ENCODE results near the gene RAB22A. TPM values are rescaled to one million over a fixed set of nuclear protein-coding genes. Genes with fewer than 3 reads are reported as not detected.

The RAB22A gene
- total RNA-seq, 2 donors from 2014 or later, result 8.4 to 11.6 TPM

DNA sequence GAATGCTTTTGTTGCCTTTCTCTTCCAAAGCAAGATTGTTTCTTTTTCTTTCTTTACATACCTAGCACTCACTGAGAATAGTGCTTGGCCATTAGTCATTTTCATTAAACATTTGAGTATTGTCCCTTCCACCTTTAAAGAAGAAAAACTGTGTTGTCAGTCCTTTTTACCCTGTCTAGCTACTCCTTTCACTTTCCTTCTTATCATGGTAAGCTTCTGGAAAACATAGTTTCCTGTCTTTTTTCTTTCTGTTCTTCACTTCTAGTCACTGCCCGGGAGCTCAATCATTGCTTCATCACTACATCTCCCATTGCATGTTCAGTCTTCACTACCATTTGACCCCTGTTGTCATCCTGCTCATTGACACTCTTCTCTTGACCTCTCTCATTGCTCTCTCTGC, 91.6 kb downstream of the RAB22A start:
- TF ChIP-seq, protein P1, sequence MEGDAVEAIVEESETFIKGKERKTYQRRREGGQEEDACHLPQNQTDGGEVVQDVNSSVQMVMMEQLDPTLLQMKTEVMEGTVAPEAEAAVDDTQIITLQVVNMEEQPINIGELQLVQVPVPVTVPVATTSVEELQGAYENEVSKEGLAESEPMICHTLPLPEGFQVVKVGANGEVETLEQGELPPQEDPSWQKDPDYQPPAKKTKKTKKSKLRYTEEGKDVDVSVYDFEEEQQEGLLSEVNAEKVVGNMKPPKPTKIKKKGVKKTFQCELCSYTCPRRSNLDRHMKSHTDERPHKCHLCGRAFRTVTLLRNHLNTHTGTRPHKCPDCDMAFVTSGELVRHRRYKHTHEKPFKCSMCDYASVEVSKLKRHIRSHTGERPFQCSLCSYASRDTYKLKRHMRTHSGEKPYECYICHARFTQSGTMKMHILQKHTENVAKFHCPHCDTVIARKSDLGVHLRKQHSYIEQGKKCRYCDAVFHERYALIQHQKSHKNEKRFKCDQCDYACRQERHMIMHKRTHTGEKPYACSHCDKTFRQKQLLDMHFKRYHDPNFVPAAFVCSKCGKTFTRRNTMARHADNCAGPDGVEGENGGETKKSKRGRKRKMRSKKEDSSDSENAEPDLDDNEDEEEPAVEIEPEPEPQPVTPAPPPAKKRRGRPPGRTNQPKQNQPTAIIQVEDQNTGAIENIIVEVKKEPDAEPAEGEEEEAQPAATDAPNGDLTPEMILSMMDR (conservative IDR thresholded peaks at IDR 0.05), result no peak
- Mint-ChIP-seq H3K36me3 (ENCODE audit: low read depth) (peaks cover 5% of the 10 kb centered on the region), H3K27me3 (ENCODE audit: insufficient read depth) (no peaks in the 10 kb centered on the region), H3K9me3 (no peaks in the 10 kb centered on the region), H3K4me1 (peaks cover 11% of the 10 kb centered on the region), H3K27ac (no peak overlapping the region), H3K4me3 (no peak overlapping the region)
- H3K36me3 ChIP-seq (ENCODE audit: control insufficient read depth, insufficient read depth, low read length), result peaks cover 18% of the 10 kb centered on the region
- no peak overlapping the region for H3K4me3 ChIP-seq (ENCODE audit: low read length)
- H3K9ac ChIP-seq (ENCODE audit: extremely low read depth, low read length, poor library complexity, severe bottlenecking), result no peak overlapping the region
- H3K9me3 ChIP-seq (ENCODE audit: control insufficient read depth, low read length), result no peaks in the 10 kb centered on the region
- H3K27ac ChIP-seq (ENCODE audit: low read depth, low read length), result no peak overlapping the region
- H3K27me3 ChIP-seq (ENCODE audit: control insufficient read depth, insufficient read depth, low read length, poor library complexity, severe bottlenecking), result no peaks in the 10 kb centered on the region
- WGBS, 2 experiments (ENCODE audit: insufficient coverage in 1 of 2, insufficient read length in 1 of 2), result 97 to 100% methylated on average over 1 of the region's 1 CpG
- no peak for DNase-seq
- H3K4me1 ChIP-seq (ENCODE audit: control insufficient read depth, insufficient read depth, low read length), result peaks cover 3% of the 10 kb centered on the region

DNA sequence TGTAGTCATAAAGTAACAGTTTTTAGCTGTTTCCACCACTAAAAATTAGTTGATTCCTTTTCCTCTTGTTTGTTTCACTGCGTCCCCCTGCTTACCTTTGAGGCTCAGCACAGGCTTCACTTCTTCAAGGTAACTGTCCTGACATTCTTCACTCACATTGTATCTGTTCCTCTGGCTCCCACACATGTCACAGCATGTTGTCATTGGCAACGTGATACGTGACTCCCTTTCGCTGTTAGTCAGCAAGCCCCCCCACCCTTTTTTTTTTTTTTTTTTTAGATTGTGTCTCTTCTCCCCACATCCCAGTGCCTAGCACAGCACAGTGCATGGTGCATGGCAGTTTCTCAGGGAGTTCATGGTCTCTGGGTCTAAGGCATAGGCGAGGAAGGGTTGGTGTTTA, 92.8 kb downstream of the RAB22A start:
- H3K4me1 ChIP-seq (ENCODE audit: control insufficient read depth, insufficient read depth, low read length), result peaks cover 3% of the 10 kb centered on the region
- TF ChIP-seq, protein P1 (conservative IDR thresholded peaks at IDR 0.05), result no peak
- Mint-ChIP-seq H3K36me3 (ENCODE audit: low read depth) (peaks cover 5% of the 10 kb centered on the region), H3K27ac (no peak overlapping the region), H3K27me3 (ENCODE audit: insufficient read depth) (no peaks in the 10 kb centered on the region), H3K9me3 (no peaks in the 10 kb centered on the region), H3K4me3 (no peak overlapping the region), H3K4me1 (peaks cover 13% of the 10 kb centered on the region)
- no peak for DNase-seq
- 90 to 94% methylated on average over 2 to 5 of the region's 5 CpGs for WGBS, 2 experiments (ENCODE audit: insufficient coverage in 1 of 2, insufficient read length in 1 of 2)
- no peak overlapping the region for H3K27ac ChIP-seq (ENCODE audit: low read depth, low read length)
- peaks cover 18% of the 10 kb centered on the region for H3K36me3 ChIP-seq (ENCODE audit: control insufficient read depth, insufficient read depth, low read length)
- no peak overlapping the region for H3K9ac ChIP-seq (ENCODE audit: extremely low read depth, low read length, poor library complexity, severe bottlenecking)
- no peaks in the 10 kb centered on the region for H3K9me3 ChIP-seq (ENCODE audit: control insufficient read depth, low read length)
- no peak overlapping the region for H3K4me3 ChIP-seq (ENCODE audit: low read length)
- H3K27me3 ChIP-seq (ENCODE audit: control insufficient read depth, insufficient read depth, low read length, poor library complexity, severe bottlenecking), result no peaks in the 10 kb centered on the region

DNA sequence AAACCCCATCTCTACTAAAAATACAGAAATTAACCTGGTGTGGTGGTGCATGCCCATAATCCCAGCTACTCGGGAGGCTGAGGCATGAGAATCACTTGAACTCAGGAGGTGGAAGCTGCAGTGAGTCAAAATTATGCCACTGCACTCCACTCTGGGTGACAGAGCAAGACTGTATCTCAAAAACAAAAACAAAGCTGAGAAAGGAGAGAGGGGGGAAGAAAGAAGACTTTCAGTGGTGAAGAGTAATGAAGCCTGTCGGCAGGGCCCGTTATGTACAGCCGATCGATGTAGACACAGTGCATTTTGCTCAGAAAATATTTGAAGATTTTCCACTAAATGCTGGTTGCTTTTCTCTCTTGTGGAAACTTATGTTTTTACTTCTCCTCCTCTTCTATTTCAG, 93.3 kb downstream of the RAB22A start:
- Mint-ChIP-seq H3K4me1 (peaks cover 15% of the 10 kb centered on the region), H3K9me3 (no peaks in the 10 kb centered on the region), H3K27me3 (ENCODE audit: insufficient read depth) (no peaks in the 10 kb centered on the region), H3K4me3 (no peak overlapping the region), H3K36me3 (ENCODE audit: low read depth) (peaks cover 5% of the 10 kb centered on the region), H3K27ac (no peak overlapping the region)
- Histone ChIP-seq H3K9me3 (ENCODE audit: control insufficient read depth, low read length) (no peaks in the 10 kb centered on the region), H3K9ac (ENCODE audit: extremely low read depth, low read length, poor library complexity, severe bottlenecking) (no peak overlapping the region), H3K4me1 (ENCODE audit: control insufficient read depth, insufficient read depth, low read length) (peaks cover 3% of the 10 kb centered on the region), H3K27ac (ENCODE audit: low read depth, low read length) (no peak overlapping the region), H3K4me3 (ENCODE audit: low read length) (no peak overlapping the region), H3K27me3 (ENCODE audit: control insufficient read depth, insufficient read depth, low read length, poor library complexity, severe bottlenecking) (no peaks in the 10 kb centered on the region), H3K36me3 (ENCODE audit: control insufficient read depth, insufficient read depth, low read length) (peaks cover 13% of the 10 kb centered on the region)
- DNase-seq, result no peak
- 90 to 93% methylated on average over 4 to 5 of the region's 5 CpGs for WGBS, 2 experiments (ENCODE audit: insufficient coverage in 1 of 2, insufficient read length in 1 of 2)
- TF ChIP-seq, protein P1 (conservative IDR thresholded peaks at IDR 0.05), result no peak

Measured in endodermal cell (in vitro differentiated cells).